Measurements from ENCODE around the gene IRF2BP2.

GRCh38 chr1:234617131-234617985, 7.4 kb upstream of the IRF2BP2 start:
- TF ChIP-seq POLR2A (IDR thresholded peaks at IDR 0.05; ENCODE audit: low read depth, low read length) (no peak), TAF1 (IDR thresholded peaks at IDR 0.05; ENCODE audit: borderline replicate concordance, low read depth, low read length) (no peak), POLR2AphosphoS5 (IDR thresholded peaks at IDR 0.05; ENCODE audit: low read depth, low read length) (no peak)
